GM04503 (cell line): ENCODE results near the gene SDCCAG8.

Experiments
- DNase-seq: peaks from one replicate; pipeline ENCODE4 v3.0.0-alpha.2; 2012; ENCODE audit warnings: low read depth

The SDCCAG8 gene

DNA sequence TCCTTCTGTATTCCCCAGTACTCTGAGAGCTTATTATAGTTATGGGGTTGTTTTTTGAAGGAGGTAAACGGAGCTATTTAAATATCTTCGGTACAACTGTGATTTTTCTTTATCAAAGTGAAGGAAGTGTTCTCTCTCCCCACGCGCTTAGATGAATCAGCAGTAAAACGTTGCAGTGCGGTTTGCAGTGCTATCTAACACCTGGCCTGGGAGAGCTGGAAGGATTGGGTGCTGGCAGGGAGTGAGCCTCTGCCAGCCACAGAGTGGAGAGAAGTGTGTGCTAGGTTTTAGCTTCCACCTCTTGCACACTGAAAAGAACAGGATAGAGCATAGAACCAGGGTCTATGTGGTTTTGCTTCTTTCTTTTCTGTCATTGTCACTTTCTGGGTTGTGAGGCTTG is 165.9 kb downstream of the SDCCAG8 start:
- DNase-seq = no peak

DNA sequence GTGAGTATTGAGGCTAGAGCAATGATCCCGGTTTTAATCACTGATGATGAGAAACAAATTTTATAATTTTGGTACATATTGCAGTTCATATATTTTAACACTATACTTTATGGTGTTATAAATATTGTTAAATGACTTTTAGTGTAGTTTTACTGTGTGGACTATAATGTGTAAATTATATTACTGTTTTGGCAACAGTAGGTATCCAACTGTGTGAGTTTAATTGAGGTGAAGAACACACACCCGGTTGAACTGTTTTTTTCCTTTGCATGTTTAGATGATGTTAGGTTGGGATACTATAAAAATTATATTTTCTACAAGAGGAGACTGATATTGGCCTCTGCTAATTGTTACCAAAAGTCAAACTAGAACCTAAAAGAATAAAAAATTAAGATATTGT is 166.5 kb downstream of the SDCCAG8 start:
- no peak for DNase-seq

GRCh38 chr1:243428084-243428483 is 172.2 kb downstream of the SDCCAG8 start:
- DNase-seq = no peak

- DNase-seq = no peak
Measured at GRCh38 chr1:243428617-243429342, 172.9 kb downstream of the SDCCAG8 start.

- no peak for DNase-seq
Measured at GRCh38 chr1:243431591-243431990, 175.8 kb downstream of the SDCCAG8 start.

- DNase-seq = no peak
Measured at GRCh38 chr1:243432136-243432535, 176.3 kb downstream of the SDCCAG8 start.

DNA sequence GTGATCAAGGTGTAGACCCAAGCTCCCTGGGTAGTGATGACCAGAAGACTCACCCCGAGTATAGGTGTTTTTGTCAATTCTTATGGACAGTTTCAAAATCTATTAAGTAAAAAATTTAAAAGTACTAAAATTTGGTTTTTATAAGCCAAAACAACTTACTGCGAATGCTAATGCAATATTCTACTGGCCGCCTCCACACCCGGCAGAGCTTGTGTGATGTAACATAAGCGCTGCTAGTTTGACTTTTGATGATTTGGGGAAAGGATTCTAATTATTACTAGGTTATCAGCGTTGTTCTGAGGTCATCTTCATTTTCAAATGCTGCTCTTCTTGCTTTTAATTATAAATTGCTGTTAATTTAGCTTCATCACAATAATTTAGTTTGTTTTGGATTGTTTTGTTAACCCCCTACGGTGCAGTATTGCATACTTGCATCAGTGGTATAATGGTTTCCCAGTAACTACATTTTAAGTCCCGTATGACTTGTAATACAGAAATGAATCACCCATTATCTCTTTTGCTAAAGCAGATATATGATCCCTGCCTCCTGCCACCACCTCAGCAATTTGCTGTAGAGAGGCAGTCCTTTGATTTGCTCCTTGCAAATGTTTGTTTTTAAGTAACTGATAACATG is 178.0 kb downstream of the SDCCAG8 start:
- DNase-seq = no peak

- no peak for DNase-seq
Measured at GRCh38 chr1:243434594-243434993, 178.8 kb downstream of the SDCCAG8 start.

DNA sequence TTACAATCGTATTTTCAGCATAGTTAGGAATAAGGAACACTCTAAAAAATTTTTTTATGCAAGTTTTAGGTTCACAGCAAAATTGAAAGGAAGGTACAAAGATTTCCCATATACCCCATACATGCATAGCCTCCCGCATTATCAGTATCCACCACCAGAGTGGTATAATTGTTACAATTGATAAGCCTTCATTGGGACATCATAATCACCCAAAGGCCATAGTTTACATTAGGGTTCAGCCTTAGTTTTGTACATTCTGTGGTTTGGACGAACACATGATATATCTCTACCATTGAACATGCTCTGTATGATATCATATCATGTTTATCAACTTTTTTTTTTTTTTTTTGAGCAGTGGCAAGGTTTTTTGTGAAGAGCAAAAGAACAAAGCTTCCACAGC is 180.0 kb downstream of the SDCCAG8 start:
- no peak for DNase-seq

DNA sequence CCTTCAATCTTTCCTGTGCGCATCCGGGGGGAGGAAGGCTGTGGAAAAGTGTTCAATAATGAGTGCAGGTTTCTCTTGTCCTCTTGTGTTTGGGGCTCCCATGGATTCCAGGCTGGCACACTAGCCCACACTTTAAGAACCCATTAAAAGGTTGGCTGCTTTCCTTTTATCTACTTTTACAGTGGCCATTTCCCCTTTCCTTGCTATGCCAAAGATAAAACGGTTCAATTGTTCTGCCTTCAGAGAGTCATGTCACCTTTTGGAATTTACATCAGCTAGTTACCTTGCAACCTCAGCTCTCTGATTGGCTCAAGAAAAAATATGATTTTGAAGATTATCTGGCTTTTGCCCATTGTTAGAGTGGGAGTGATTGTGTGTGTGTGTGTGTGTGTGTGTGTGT is 182.3 kb downstream of the SDCCAG8 start:
- no peak for DNase-seq

DNA sequence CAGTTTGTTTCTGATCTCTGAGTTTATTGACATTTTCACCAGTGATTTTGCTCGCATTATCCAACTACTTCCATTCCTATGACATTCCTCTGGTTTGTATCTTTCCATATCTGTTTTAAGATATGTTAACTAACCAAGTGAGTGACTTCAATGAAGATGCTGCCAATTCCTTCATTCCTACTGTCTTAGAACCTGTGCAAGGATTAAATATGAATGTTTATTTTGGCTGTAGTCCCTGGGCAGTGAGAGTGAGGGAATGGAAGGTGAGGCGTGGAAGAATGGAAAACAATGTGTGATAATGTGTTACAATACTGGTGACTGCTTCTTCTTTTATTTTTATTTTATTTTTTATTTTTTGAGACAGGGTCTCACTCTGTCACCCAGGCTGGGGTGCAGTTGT is 183.0 kb downstream of the SDCCAG8 start:
- DNase-seq = no peak

GRCh38 chr1:243440406-243440805 is 184.6 kb downstream of the SDCCAG8 start:
- DNase-seq = no peak

DNA sequence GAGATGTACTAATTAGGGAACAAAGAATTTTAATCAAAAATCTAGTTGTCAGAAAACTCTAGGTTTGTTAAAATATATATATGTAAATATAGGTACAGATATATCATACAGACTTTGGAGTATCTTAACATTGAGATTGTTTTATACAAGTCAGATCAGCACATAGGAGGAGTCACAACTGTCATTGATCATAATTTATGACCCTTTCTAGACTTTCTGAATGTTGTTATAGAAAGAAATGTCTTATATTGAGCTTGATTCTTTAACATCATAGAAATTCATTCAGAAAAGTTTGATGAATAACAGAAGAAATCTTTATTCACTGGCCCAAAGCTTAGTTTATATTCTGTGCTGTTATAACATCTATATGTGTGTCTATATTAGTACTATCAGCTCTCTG is 185.8 kb downstream of the SDCCAG8 start:
- DNase-seq = no peak

GRCh38 chr1:243443557-243443956 is 187.7 kb downstream of the SDCCAG8 start:
- DNase-seq = no peak

DNA sequence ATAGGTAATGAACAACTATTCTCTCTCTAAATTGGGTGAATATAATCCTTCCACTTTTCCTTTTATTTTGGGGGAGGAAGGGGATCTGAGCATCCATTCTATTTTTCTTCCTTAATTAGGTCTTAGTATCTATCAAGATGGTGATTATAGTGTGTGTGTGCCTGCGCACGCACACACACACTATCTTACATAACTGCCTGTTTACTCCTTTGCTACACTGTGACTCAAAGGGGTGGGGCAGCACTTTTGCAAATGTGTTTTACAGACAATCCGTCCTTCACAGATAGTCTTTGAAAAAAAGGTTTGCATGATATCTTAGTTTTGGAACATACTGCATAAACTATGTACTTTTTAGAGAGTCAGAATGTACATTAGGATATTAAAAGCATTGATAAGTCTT is 191.5 kb downstream of the SDCCAG8 start:
- peak; percentile 39 for DNase-seq

DNA sequence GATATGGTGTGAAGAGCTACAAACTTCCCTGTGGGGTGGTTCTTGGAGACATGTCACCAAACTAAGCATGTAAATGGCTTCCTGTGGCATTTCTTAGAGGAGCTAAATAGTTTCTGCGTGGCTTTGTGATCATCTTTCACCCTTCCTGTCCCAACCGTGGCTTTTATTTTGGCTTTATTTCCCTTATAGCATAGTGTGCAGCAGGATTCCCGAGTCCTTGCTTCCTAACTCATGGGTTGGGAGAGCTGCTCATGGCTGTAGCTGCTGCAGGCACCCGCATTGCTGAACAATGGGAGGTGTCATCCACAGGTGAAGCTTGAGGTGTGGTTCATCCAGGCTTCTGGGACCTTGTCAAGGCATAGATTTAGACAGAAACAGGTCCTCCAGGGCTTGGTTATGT is 192.0 kb downstream of the SDCCAG8 start:
- no peak for DNase-seq

- DNase-seq = no peak
Measured at GRCh38 chr1:243449373-243449772, 193.5 kb downstream of the SDCCAG8 start.

- no peak for DNase-seq
Measured at GRCh38 chr1:243452092-243452491, 196.3 kb downstream of the SDCCAG8 start.

- DNase-seq = no peak
Measured at GRCh38 chr1:243454328-243454997, 198.6 kb downstream of the SDCCAG8 start.

DNA sequence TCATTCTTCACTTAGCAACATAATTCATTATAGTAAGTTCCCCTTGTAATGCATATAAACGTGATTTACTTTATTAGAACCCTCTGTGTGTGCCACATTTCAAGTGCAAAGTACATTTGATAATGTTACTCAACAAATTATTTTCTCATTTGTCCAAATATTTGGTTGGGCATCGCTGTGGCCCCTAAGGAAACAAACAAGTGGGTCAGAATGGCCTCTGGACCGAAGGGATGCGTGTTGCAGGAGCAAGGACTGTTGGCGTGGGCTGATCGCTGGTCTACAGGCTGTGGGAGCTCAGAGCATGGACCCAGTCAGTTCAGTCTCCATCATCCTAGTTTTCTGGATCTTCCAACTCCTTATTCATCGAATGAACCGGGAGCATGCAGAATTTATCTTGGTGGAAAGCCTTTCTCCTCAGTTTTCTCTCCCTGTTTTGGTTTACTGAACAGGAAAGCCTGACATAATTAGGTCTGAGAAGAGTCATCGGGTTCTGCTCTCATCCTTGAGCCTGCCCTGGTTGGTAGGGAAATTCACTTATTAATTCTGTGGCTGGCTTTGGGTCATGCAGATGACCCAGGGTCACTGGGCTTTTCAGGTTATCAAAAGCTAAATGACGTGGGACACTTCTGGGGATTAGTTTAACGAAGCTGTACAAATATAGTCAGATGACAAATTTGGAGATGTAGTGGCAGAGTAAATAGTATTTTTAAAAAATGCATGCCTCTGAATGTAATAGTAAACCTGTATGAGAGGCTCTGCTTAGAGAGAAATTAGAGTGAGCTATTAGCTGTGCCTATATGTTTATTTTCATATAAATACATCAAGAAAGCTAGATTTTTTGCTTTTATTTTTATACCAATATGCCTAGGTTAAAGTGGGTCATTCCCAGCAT is 200.2 kb downstream of the SDCCAG8 start:
- no peak for DNase-seq

DNA sequence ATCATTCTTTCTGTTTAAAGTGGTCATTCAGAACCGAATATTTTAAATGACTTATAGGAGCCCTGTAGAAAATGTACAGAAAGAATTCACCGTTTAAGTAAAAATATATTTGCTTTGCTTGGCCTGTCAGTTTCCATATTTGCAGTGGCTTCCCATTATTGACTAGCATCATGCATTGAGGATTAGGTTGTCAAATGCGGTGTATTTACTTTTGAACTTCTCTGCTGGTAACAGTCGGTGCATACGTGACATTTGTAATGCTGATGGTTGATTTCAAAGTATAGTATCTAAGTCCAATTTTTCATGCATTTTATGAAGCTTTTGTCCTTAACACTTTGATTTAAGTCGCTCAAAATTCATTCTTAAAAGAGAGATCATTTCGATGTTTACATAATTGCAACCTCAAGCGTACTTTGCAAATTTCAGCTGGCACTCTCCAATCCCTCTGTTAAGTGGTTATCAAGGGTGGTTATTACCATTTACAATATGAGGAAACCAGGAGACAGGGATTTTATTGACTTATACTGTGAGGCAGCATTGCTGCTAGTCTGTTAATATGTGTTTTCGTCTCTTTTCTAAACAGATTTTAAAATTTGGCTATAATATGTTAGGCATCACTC is 201.6 kb downstream of the SDCCAG8 start:
- no peak for DNase-seq

GRCh38 chr1:243459059-243459458 is 203.2 kb downstream of the SDCCAG8 start:
- no peak for DNase-seq
